ENCODE measurements around the gene SLC5A10.

GRCh38 chr17:18987230-18987610, 35.3 kb downstream of the SLC5A10 start:
- TF ChIP-seq GATA2 (IDR thresholded peaks at IDR 0.05; ENCODE audit: low read depth, low read length), result no peak
- no peak for TF ChIP-seq GATA3 (IDR thresholded peaks at IDR 0.05; ENCODE audit: low read depth, low read length)
